ENCODE results near the gene SUN5.
"Not testable (repeated sequence)": the region's sequence is repeated elsewhere in the genome, so short reads cannot be mapped to it uniquely, and the experiment has no call there.

The SUN5 gene, protein sequence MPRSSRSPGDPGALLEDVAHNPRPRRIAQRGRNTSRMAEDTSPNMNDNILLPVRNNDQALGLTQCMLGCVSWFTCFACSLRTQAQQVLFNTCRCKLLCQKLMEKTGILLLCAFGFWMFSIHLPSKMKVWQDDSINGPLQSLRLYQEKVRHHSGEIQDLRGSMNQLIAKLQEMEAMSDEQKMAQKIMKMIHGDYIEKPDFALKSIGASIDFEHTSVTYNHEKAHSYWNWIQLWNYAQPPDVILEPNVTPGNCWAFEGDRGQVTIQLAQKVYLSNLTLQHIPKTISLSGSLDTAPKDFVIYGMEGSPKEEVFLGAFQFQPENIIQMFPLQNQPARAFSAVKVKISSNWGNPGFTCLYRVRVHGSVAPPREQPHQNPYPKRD

DNA sequence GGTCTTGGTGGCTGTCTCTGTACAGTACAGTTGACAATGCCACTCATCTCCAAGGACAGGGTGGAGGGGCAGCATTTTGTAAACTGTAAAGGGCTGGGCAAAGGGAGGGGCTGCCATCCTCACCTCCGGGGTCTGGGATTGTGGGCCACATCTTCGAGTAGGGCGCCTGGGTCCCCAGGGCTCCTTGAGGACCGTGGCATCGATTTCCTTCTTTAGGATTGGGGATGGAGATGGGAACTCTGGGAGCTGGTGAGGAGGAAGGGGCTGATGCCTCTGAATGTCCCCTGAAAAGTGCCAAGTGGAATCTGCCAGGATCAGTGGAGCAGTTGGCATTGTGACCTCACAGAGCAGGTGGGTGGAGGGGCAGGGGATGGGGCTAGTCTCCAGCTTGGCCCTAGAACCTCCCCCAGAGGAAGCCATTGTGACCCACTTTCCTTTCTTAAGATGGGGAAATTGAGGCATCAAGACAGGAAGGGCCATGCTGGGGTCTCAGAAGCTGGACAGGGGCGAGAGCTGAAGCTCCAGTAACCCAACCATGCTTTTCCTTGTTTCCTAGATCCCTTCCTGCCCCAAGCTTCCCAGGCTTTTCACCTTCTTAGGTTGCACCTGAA is at the start of gene SUN5:
SUN5 (minus strand) TSS at position 293 of the 611 bp plus-strand sequence; CDS start at position 200, 93 bp downstream.
- DNase-seq, result no peak

- DNase-seq, result no peak
These were observed 49.3 kb upstream of the SUN5 start, which contains the start of gene BPIFB3 for GRCh38 chr20:33053291-33054106. BPIFB3 (plus strand) TSS chr20:33053903; CDS start chr20:33055436, 1,533 bp downstream.

GRCh38 chr20:33051333-33051732 is 47.1 kb upstream of the SUN5 start:
- no peak for DNase-seq

- no peak for DNase-seq
These were observed 42.2 kb upstream of the SUN5 start for GRCh38 chr20:33046412-33046811.

- not testable (repeated sequence) for DNase-seq
These were observed 41.0 kb upstream of the SUN5 start for GRCh38 chr20:33045129-33045721.

DNA sequence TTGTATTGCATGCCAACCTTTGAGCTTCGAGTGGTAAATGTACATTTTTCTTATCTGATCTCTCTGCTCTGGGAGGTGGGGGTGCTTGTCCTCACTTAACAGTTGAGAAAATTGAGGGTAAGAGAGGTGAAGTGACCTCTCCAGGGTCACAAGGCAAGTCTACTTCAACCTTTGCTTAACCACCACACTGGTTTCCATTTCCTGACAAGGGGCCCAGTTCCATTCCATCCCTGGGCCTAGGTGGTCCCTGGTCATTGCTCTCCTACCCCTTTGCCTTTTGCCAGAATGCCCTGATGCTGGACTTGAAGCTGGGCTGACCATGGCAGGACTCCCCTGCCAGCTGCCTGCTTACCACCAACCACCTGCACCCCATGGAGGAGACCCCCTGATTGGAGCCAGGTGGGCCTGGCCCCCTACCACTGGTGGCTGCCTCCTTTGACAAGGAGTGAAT is 39.5 kb upstream of the SUN5 start:
- DNase-seq, result no peak

GRCh38 chr20:33042983-33043730 is 38.9 kb upstream of the SUN5 start:
- DNase-seq, result no peak

GRCh38 chr20:33042430-33042829 is 38.2 kb upstream of the SUN5 start:
- DNase-seq, result no peak

DNA sequence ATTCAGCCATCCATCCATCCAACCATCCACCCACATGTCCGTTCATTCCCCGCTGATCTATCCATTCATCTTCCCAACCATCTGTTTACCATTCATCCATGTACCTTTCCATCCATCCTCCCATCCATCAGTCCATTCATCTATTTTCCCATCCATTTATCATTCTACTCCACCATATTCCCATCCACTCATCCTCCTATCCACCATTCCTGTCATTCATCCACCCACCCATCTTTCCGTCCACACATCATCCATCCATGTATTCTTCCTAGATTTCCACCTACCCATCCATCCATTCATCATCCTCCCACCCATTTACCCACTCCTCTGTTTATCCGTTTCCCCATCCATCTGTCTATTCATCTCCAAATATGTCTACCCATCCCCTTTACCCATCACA is 34.0 kb upstream of the SUN5 start:
- DNase-seq, result no peak

GRCh38 chr20:33037456-33037855 is 33.2 kb upstream of the SUN5 start:
- no peak for DNase-seq

DNA sequence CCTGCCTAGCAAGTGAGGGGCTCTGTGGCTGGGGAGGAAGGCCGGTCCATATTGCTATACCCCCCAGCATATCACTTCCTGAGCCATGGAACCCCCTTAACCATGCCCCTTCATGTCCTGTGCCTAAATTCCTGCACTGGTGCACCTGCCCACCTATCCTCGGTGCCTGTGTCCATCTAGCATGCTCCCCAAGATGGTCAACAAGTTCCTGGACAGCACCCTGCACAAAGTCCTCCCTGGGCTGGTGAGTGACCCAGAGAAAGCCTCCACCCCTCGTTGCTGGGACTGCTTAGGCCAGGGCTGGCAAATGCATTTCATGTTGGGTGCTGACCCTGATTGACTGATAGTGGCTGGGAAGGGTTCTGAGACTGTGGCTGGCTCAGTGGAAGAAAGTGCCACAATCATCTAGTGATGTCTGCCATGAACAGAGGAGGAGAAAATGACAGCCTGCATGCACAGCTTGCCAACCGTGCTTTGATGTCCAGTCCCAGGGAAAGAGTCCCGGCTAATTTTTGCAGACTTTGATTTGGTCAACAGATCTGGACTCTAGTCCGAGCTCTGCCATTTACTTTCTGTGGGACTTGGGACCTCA is 30.8 kb upstream of the SUN5 start:
- no peak for DNase-seq

- DNase-seq, result no peak
These were observed 29.9 kb upstream of the SUN5 start for GRCh38 chr20:33034115-33034514.

- DNase-seq, result no peak
These were observed 29.1 kb upstream of the SUN5 start for GRCh38 chr20:33033381-33033780.

- no peak for DNase-seq
These were observed 28.3 kb upstream of the SUN5 start for GRCh38 chr20:33032555-33032954.

- DNase-seq, result no peak
These were observed 27.3 kb upstream of the SUN5 start, which contains the start of gene BPIFB6 for GRCh38 chr20:33031531-33031930. BPIFB6 (plus strand) TSS chr20:33031648; CDS start chr20:33031648, 0 bp downstream.

DNA sequence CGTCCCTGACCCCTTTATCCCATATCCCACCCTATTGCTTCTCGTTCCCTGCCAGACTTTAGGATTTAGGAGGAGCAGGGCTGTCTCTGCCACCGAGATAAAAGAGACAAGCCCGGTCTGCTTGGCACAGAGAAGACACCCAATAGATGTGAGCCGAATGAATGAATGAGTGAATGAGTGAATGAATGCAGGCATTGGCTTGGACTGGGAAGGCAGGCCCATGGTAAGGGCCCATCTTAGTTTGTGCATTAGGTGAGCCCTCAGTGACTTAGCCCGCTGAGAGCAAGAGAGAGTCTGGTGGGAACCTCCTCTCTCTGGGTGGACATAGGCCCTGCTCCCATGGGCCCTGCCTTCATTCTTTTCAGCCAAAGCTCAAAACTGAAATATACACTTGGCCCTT is 26.3 kb upstream of the SUN5 start:
- DNase-seq, result no peak

DNA sequence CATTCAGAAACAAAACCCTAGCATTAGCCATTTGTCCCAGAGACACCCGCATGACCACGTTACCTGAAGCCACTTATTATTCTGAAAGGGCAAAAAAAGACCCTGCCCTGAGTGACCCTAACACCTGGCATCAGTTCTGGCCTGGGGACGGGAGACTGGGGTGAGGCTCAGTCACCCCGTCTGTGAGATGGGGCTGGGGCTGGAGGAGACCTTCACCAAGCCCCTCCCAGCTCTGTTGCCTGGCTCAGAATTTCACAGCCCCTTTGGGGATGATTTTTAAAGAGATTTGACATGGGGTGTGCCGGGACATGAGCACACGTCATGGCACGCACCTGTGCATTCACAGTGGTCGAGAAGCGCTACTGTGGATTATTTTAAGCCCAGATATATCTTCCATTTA is 25.8 kb upstream of the SUN5 start:
- DNase-seq, result no peak

GRCh38 chr20:33028875-33029274 is 24.6 kb upstream of the SUN5 start:
- no peak for DNase-seq

DNA sequence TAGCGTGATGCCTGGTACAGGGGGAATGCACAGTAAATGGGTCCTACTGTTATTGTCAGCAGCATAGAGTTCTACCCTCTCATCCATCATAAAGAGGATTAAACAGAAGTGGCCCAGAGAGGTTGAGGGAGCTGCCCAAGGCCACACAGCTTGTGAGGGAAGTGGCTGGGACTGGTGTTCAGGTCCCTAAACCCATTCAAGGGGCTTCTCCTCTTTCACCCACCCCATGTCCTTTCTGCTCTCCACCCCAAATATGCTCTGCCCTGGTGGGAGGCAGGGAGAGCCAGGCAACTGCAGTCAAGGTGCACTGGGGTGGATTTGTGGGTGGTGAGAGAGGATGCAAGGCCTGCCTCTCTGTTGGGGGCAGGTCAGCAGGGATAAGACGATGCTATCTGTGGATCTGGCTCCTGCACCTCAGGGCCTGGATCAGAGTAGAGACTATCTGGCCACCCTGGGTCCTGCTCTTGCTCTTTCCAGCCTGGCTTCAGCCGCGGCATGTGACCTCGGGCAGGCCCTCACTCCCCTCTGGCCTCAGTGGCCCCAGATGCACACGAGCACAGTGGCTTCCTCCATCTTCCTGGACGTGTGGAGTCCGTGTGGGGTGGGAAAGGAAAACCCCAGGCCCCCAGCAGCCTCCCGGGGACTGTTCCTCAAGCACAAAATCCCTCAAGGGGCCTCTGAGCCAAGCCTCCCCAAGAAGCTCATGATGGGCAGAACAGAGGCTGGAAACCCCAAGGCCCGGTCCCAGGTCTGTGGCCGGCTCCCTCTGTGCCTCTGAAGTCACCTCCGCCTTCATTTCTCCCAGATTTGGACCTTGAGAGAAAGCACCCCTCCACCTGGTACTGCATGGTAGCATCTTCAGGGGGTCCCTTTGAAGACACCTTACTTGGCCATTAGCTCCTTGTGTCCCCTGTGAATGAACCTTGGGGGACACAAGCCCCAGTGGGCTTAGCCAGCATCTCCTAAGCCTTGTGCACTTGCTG is 23.8 kb upstream of the SUN5 start:
- DNase-seq, result no peak

Data from activated CD8-positive, alpha-beta memory T cell treated with anti-CD3 and anti-CD28 coated beads, Interleukin-2, amount 50 U/mL, for 4 hours (primary cell).